ENCODE results near the gene MAPK8.

- no peak for TF ChIP-seq POLR2A (IDR thresholded peaks at IDR 0.05)
- TF ChIP-seq CTCF (IDR thresholded peaks at IDR 0.05): no peak
Observed at GRCh38 chr10:48307711-48308018, 1.2 kb downstream of the MAPK8 start.
